Measurements from ENCODE around the gene IP6K2.

- no peak for TF ChIP-seq CTCF (conservative IDR thresholded peaks at IDR 0.05)
- TF ChIP-seq ZFX (IDR thresholded peaks at IDR 0.05): no peak
Measured at GRCh38 chr3:48756640-48757039, 39.6 kb upstream of the IP6K2 start.

All from C4-2B (cell line).